GM12878 (cell line): ENCODE results near the gene KRT81. TPM values are rescaled to one million over a fixed set of nuclear protein-coding genes. Genes with fewer than 3 reads are reported as not detected.

Experiments
- ATAC-seq: fragments of 200-7000 bp; cut with Tn5 transposase; 3 replicates; pipeline ENCODE4 v1.9.1; 2020; ENCODE audit warnings: mild to moderate bottlenecking, moderate library complexity
- BruUV-seq: library from RNA; stranded (reverse); fragments of 400-500 nt; replicated peaks from 2 replicates; lab custom pipeline; 2021; lab: Mats Ljungman, UMichigan
- CTCF ChIA-PET: fragments of 300-600 bp; sonication (Branson Sonifier 250); formaldehyde crosslinking; extraction: SDS; loops from one replicate; lab custom pipeline; 2021; ENCODE audit warnings: inconsistent platforms; lab: Yijun Ruan, JAX
- POLR2A ChIA-PET: fragments of 350-600 bp; formaldehyde crosslinking; extraction: SDS; loops from one replicate; lab custom pipeline; 2021; ENCODE audit warnings: inconsistent platforms; lab: Charles Lee
- RAD21 ChIA-PET: fragments of 300-600 bp; sonication (Branson Sonifier 250); formaldehyde crosslinking; loops from one replicate; lab custom pipeline; 2023; ENCODE audit warnings: antibody characterized with exemption; ENCODE audit not compliant: unreplicated experiment; lab: Charles Lee
- SMC1A ChIA-PET: fragments of 300-600 bp; sonication (Branson Sonifier 250); formaldehyde crosslinking; loops from one replicate; lab custom pipeline; 2023; ENCODE audit not compliant: unreplicated experiment, uncharacterized antibody; lab: Charles Lee
- DNase-seq: peaks from one replicate; pipeline ENCODE4 v3.0.0-alpha.2; 2011; ENCODE audit warnings: low read depth, low spot score
- FAIRE-seq: peaks from 3 replicates; lab custom pipeline; 2011; peaks lifted over from hg19 to GRCh38; lab: Jason Lieb, UNC
- H2AFZ ChIP-seq: 2 replicates; pipeline ENCODE4 v1.6.0; 2011; ENCODE audit warnings: low read depth, low read length, control low read depth; ENCODE audit not compliant: control insufficient read depth
- H3K27ac ChIP-seq: 2 replicates; pipeline ENCODE4 v1.5.1; 2011; ENCODE audit warnings: control low read depth; ENCODE audit not compliant: control insufficient read depth, insufficient read depth
- H3K27me3 ChIP-seq, 2 experiments: replicated peaks in 1 of 2; 2 replicates each; pipeline versions ENCODE4 v1.6.0 to v1.6.1; 2011; ENCODE audit warnings: low read length in 1 of 2; ENCODE audit not compliant: control insufficient read depth in 2 of 2, insufficient read depth in 2 of 2
- H3K36me3 ChIP-seq, 2 experiments: 2 replicates each; pipeline ENCODE4 v1.5.1; 2011; ENCODE audit warnings: low read length in 1 of 2; ENCODE audit not compliant: control insufficient read depth in 2 of 2, insufficient read depth in 2 of 2
- H3K4me1 ChIP-seq: 2 replicates; pipeline ENCODE4 v1.6.1; 2011; ENCODE audit warnings: mild to moderate bottlenecking, low read length, moderate library complexity, mixed read lengths; ENCODE audit not compliant: control insufficient read depth, insufficient read depth
- H3K4me2 ChIP-seq: 2 replicates; pipeline ENCODE4 v1.6.0; 2011; ENCODE audit warnings: control low read depth; ENCODE audit not compliant: control insufficient read depth, insufficient read depth
- H3K4me3 ChIP-seq: fragments of 200-600 bp; sonication (generic); 2 replicates; pipeline ENCODE4 v1.5.1; 2016
- H3K79me2 ChIP-seq: 2 replicates; pipeline ENCODE4 v1.6.0; 2011; ENCODE audit warnings: low read length; ENCODE audit not compliant: control insufficient read depth, insufficient read depth
- H3K9ac ChIP-seq: 2 replicates; pipeline ENCODE4 v1.8.0; 2011; ENCODE audit warnings: low read length, control low read depth, mixed read lengths; ENCODE audit not compliant: control insufficient read depth, insufficient read depth
- H3K9me3 ChIP-seq: replicated peaks from 3 replicates; pipeline ENCODE4 v1.5.1; 2011; ENCODE audit warnings: mild to moderate bottlenecking, low read length; ENCODE audit not compliant: control insufficient read depth, insufficient read depth
- H4K20me1 ChIP-seq: 2 replicates; pipeline ENCODE4 v1.6.0; 2011; ENCODE audit not compliant: control insufficient read depth, insufficient read depth
- BMI1 ChIP-seq: fragments of 450-650 bp; IDR thresholded peaks from 2 replicates; pipeline ENCODE4 v1.6.1; 2016; ENCODE audit warnings: mild to moderate bottlenecking, moderate library complexity, borderline replicate concordance
- EED ChIP-seq: sonication (generic); IDR thresholded peaks from 2 replicates; pipeline ENCODE4 v1.6.1; 2016; ENCODE audit warnings: antibody characterized with exemption, low read depth
- FOXK2 ChIP-seq: fragments of 450-650 bp; IDR thresholded peaks from 2 replicates; pipeline ENCODE4 v1.6.1; 2017; ENCODE audit warnings: mild to moderate bottlenecking, moderate library complexity
- MXI1 ChIP-seq: fragments of 150-350 bp; IDR thresholded peaks from 2 replicates; pipeline ENCODE4 v1.6.1; 2011; ENCODE audit warnings: low read depth, mild to moderate bottlenecking, inconsistent platforms, low read length, improper control_type of control experiment
- POLR2A ChIP-seq: IDR thresholded peaks from 2 replicates; pipeline ENCODE4 v1.6.1; 2011; ENCODE audit warnings: low read depth, mild to moderate bottlenecking, low read length
- TCF12 ChIP-seq: IDR thresholded peaks from 2 replicates; pipeline ENCODE4 v1.6.1; 2011; ENCODE audit warnings: low read depth, mild to moderate bottlenecking, low read length
- WGBS: methylation state at CpG from one replicate; pipeline ENCODE4 v1.1.6; 2016; ENCODE audit warnings: low lambda C conversion rate; ENCODE audit not compliant: insufficient replicate concordance, insufficient coverage; ENCODE audit errors: missing lambda C conversion rate; 5-methylcytosine and 5-hydroxymethylcytosine counted together
- in situ Hi-C: fragments of 300-500 bp; cut with MboI; formaldehyde crosslinking; loops from 9 replicates; pipeline ENCODE4 v1.14.3; 2018; ENCODE audit warnings: mixed read lengths
- intact Hi-C: fragments of 100-400 bp; cut with micrococcal nuclease; formaldehyde crosslinking; loops from one replicate; pipeline ENCODE4 v1.14.2; 2022; ENCODE audit not compliant: unreplicated experiment
- polyA plus RNA-seq, 11 experiments: library from polyadenylated mRNA; depleted of rRNA in 4 of 11; unstranded in 6 of 11; stranded (reverse) in 5 of 11; fragments of >200 nt; fragmentation: Nextera tagmentation in 4 of 11; fragmentation: Illumina TruSeq in 1 of 11; extraction: Ambion mirVana in 4 of 11; extraction: Trizol in 1 of 11; gene quantifications; 1 replicate in 1 of 11; 2 replicates in 10 of 11; pipeline versions ENCODE4 v1.2.1 to v1.2.3, GENCODE V29; 2011 to 2016; ENCODE audit warnings: inconsistent platforms in 2 of 11, missing spikeins in 2 of 11, low read depth in 1 of 11
- total RNA-seq, 4 experiments: library from RNA; depleted of rRNA in 3 of 4; stranded (reverse); fragments of >200 nt in 3 of 4; fragmentation: Illumina TruSeq in 1 of 4; extraction: Trizol in 1 of 4; gene quantifications; 2 replicates each; pipeline versions ENCODE4 v1.2.1 to v1.2.3, GENCODE V29; 2013 to 2021
- TF ChIP-seq, protein P1 (sequence below): IDR thresholded peaks from 2 replicates; pipeline ENCODE4 v1.6.1; 2012; ENCODE audit warnings: improper control_type of control experiment, low read depth, low read length; ENCODE audit not compliant: insufficient replicate concordance
- TF ChIP-seq, protein P2 (sequence below): fragments of 450-650 bp; IDR thresholded peaks from 2 replicates; pipeline ENCODE4 v1.6.1; 2017; ENCODE audit warnings: mild to moderate bottlenecking

Gene KRT81
- total and polyA plus RNA-seq, 10 of the 15 experiments (the other 5 are each of a cell fraction or from before 2014, with no cell fraction given): 0.05 to 0.15 TPM; not detected in 8

DNA sequence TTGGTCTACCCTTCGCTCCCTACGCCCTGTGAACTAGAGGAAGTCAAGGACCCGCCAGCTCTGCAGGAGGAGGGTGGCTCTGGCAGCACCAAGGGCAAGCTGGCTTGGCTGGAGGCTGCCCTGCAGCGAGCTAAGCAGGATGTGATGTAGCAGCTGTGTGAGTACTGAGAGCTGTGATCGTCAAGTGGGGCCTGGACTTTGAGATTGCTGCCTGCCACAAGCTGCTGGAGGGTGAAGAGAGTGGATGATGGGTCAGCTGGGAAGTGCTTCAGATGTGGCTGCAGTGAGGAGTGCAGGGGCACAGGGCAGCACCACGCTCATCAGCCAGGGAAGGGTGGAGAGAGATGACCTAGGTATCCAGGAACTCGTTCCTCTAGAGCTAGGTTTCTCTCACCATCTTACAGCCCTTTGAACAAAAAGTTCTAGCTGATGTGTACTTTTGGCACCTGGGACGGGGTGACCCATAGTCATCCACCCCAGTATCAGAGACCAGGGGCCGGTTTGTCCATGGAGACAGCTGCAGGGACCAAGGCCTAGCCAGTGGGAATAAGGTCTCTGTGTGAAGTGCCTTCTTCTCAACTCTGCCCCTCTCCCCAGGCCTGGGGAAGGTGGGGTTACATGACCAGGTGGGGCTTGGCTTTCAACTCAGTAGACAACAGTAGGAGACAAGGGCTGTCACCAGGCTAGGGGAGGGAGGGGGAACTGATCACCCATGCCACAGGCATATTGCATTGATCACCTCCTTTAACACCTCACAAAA is 13.7 kb downstream of the KRT81 start:
- no peak for TF ChIP-seq EED
- no peak for TF ChIP-seq POLR2A
- no peak for TF ChIP-seq BMI1
- TF ChIP-seq FOXK2: no peak
- Histone ChIP-seq H3K9me3 (no peaks in the 10 kb centered on the region), H3K27me3 (peaks cover 3% of the 10 kb centered on the region in 2 experiments; a peak in 2 of 4 replicates), H2AFZ (no peak overlapping the region), H3K79me2 (no peaks in the 10 kb centered on the region), H3K36me3 (no peaks in the 10 kb centered on the region), H4K20me1 (no peaks in the 10 kb centered on the region), H3K9ac (no peak overlapping the region), H3K4me2 (no peak overlapping the region), H3K4me3 (no peak overlapping the region), H3K4me1 (no peaks in the 10 kb centered on the region), H3K27ac (no peak overlapping the region)
- ATAC-seq (peak; percentile 18), FAIRE-seq (no peak), DNase-seq (no peak)
- CTCF ChIA-PET: interaction anchor here (0.6 to 6.4 kb wide), 16 partner anchors 9 to 369 kb away, joined by 3 to 84 read pairs (median 8); partner anchors contain the start of gene KRT81
- BruUV-seq: no TSS peak
- intact Hi-C loops (no loop called here), in situ Hi-C loops (no loop called here)
- 12% methylated on average over 9 of the region's 9 CpGs for WGBS
- POLR2A ChIA-PET: interaction anchor here (0.5 kb wide), 1 partner anchor 1702 kb away, joined by 4 read pairs; no protein-coding TSS in a partner anchor
- SMC1A ChIA-PET: interaction anchor here (1.0 to 2.0 kb wide), 5 partner anchors 27 to 66 kb away, joined by 3 to 7 read pairs (median 5); no protein-coding TSS in a partner anchor
- RAD21 ChIA-PET: interaction anchor here (0.7 to 2.2 kb wide), 3 partner anchors 49 to 271 kb away, joined by 3 to 24 read pairs (median 6); no protein-coding TSS in a partner anchor

DNA sequence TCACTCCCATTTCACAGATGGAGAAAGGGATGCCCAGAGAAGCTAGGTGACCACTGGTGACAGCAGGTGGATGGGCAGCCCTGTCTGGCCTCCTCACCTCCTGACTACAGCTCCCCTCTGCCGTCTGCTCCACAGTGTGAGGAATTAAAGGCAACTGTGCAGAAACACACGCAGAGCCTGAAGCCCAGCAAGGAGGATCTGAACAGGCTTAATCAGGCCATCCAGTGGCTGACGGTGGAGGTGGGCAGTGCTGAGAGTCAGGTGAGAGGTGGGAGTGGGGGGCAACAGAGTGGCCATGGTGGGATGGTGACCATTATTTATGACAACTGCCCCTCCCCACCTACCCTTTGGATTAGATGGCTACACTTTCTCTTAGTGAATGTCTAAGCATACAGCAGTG is 15.6 kb downstream of the KRT81 start:
- POLR2A ChIA-PET: no interaction called here
- TF ChIP-seq TCF12 (no peak), EED (no peak), MXI1 (no peak)
- TF ChIP-seq, protein P1, sequence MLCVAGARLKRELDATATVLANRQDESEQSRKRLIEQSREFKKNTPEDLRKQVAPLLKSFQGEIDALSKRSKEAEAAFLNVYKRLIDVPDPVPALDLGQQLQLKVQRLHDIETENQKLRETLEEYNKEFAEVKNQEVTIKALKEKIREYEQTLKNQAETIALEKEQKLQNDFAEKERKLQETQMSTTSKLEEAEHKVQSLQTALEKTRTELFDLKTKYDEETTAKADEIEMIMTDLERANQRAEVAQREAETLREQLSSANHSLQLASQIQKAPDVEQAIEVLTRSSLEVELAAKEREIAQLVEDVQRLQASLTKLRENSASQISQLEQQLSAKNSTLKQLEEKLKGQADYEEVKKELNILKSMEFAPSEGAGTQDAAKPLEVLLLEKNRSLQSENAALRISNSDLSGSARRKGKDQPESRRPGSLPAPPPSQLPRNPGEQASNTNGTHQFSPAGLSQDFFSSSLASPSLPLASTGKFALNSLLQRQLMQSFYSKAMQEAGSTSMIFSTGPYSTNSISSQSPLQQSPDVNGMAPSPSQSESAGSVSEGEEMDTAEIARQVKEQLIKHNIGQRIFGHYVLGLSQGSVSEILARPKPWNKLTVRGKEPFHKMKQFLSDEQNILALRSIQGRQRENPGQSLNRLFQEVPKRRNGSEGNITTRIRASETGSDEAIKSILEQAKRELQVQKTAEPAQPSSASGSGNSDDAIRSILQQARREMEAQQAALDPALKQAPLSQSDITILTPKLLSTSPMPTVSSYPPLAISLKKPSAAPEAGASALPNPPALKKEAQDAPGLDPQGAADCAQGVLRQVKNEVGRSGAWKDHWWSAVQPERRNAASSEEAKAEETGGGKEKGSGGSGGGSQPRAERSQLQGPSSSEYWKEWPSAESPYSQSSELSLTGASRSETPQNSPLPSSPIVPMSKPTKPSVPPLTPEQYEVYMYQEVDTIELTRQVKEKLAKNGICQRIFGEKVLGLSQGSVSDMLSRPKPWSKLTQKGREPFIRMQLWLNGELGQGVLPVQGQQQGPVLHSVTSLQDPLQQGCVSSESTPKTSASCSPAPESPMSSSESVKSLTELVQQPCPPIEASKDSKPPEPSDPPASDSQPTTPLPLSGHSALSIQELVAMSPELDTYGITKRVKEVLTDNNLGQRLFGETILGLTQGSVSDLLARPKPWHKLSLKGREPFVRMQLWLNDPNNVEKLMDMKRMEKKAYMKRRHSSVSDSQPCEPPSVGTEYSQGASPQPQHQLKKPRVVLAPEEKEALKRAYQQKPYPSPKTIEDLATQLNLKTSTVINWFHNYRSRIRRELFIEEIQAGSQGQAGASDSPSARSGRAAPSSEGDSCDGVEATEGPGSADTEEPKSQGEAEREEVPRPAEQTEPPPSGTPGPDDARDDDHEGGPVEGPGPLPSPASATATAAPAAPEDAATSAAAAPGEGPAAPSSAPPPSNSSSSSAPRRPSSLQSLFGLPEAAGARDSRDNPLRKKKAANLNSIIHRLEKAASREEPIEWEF: no peak
- TF ChIP-seq, protein P2, sequence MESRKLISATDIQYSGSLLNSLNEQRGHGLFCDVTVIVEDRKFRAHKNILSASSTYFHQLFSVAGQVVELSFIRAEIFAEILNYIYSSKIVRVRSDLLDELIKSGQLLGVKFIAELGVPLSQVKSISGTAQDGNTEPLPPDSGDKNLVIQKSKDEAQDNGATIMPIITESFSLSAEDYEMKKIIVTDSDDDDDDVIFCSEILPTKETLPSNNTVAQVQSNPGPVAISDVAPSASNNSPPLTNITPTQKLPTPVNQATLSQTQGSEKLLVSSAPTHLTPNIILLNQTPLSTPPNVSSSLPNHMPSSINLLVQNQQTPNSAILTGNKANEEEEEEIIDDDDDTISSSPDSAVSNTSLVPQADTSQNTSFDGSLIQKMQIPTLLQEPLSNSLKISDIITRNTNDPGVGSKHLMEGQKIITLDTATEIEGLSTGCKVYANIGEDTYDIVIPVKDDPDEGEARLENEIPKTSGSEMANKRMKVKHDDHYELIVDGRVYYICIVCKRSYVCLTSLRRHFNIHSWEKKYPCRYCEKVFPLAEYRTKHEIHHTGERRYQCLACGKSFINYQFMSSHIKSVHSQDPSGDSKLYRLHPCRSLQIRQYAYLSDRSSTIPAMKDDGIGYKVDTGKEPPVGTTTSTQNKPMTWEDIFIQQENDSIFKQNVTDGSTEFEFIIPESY: no peak

More for the DNA sequence above, 15.6 kb downstream of the KRT81 start:
- H3K27me3 ChIP-seq: peaks cover 3% of the 10 kb centered on the region in 2 experiments; a peak in 2 of 4 replicates
- H3K79me2 ChIP-seq: no peaks in the 10 kb centered on the region
- in situ Hi-C loops: no loop called here
- no peak overlapping the region for H3K4me2 ChIP-seq
- no peak overlapping the region for H3K4me3 ChIP-seq
- intact Hi-C loops: no loop called here
- H4K20me1 ChIP-seq: no peaks in the 10 kb centered on the region
- ChIA-PET CTCF (interaction anchor here (1.9 kb wide), 1 partner anchor 54 kb away, joined by 5 read pairs; no protein-coding TSS in a partner anchor), SMC1A (interaction anchor here (0.7 kb wide), 1 partner anchor 8 kb away, joined by 3 read pairs; no protein-coding TSS in a partner anchor), RAD21 (no interaction called here)
- H3K36me3 ChIP-seq: no peaks in the 10 kb centered on the region
- H3K9ac ChIP-seq: no peak overlapping the region
- FAIRE-seq: no peak
- H3K4me1 ChIP-seq: no peaks in the 10 kb centered on the region
- H3K9me3 ChIP-seq: no peaks in the 10 kb centered on the region
- WGBS: 50% methylated on average over 3 of the region's 3 CpGs
- H3K27ac ChIP-seq: no peak overlapping the region
- no peak for ATAC-seq
- no peak for DNase-seq
- H2AFZ ChIP-seq: no peak overlapping the region
- no TSS peak for BruUV-seq
